HG03378 (cell line): Measurements from ENCODE around the gene LBP.
"Not testable (repeated sequence)": the region's sequence is repeated elsewhere in the genome, so short reads cannot be mapped to it uniquely, and the experiment has no call there.

Experiments
- ATAC-seq: cut with Tn5 transposase; IDR thresholded peaks from one replicate; pipeline ENCODE4 v1.9.1; 2021; ENCODE audit warnings: mild to moderate bottlenecking, moderate library complexity; ENCODE audit not compliant: unreplicated experiment

LBP gene

DNA sequence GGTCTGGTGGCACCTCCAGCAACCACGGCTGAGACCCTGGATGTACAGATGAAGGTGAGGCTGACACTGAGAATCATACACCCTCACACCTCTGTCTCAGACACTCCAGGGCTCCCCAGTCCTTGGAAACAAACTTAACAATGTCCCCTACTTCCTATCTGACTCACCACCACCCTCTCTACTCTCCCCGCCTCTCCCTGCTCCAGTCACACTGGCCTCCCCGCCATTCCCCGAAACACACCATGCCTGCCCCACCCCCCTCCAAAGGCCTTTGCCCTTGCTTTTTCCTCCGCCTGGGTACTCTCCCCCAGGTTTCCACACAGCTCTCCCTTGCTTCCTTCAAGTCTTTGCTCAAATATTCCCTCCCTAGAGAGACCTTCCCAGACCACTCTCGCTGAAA is 26.1 kb upstream of the LBP start:
- ATAC-seq = no peak

GRCh38 chr20:38321959-38322598 is 24.2 kb upstream of the LBP start:
- no peak for ATAC-seq

DNA sequence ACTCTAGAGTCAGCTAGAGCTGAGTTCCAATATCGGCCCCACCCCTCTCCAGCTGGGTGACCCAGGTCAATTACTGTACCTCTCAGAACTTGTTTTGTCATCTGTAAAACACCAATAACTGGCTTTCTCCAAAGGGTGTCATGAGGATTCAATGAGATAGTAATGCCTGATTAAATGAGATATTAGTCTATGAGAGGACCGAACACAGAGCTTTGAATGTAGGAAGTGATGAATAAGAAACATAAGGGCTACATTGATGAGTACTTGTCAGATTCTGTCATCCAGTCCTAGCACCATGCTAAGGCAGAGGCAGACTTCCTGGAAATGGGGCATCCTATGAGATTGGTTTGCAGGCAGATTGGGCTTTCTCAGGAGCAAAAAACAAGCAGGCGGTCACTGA is 22.1 kb upstream of the LBP start:
- ATAC-seq = no peak

DNA sequence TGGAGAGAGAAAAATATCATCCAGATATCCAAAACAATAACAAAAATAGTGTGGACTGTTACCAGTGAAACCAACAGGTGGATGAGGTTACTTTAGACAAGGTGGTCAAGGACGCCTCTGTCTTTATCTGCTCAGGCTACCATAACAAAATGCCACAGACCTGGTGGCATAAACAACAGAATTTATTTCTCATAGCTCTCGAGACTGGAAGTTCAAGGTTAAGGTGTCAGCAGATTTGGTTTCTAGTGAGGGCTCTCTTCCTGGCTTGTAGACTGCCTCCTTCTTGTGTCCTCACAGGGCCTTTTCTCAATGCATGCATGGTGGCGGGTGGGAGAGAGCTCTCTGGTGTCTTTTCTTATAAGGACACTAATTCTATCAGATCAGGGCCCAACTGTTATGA is 21.1 kb upstream of the LBP start:
- ATAC-seq = no peak

DNA sequence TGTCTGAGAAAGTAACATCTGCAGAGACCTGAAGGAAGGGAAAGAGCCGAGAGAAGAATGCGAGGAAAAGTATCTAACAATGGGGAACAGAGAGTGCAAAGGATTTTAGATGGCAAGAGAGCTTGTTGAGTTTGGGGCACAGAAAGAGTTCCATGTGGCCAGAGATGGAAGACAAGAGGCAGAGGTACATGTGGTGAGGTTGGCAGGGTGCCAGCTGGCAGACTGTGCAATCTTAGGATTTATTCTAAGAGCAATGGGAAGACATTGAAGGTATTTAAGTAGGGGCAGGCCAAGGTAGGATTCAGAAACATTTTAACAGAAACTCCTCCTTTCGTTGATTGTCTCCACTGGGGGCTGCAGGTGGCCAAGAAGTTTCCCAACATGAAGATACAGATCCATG is 20.4 kb upstream of the LBP start:
- no peak for ATAC-seq

- no peak for ATAC-seq
Measured at GRCh38 chr20:38326309-38326708, 20.0 kb upstream of the LBP start.

DNA sequence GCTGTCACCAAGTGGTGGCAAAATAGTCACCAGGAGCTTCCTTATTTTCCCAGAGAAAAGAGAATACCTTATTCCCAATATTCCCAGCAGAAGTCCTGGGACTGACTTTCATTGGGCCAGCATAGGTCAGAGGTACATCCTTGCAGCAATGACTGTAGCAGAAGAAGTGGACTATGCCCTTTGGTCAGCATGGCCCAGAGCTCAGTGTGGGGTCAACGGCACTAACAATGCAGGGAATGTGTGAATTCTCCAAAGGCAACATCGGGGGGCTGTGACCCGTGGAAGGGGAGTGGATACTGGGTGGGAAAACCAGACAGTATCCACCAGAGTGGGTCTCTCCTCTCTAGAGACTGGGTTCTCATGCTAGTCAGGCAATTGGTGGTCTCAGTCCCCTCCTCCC is 15.6 kb upstream of the LBP start:
- ATAC-seq = no peak

GRCh38 chr20:38331245-38331644 is 15.0 kb upstream of the LBP start:
- no peak for ATAC-seq

- ATAC-seq = no peak
Measured at GRCh38 chr20:38331814-38332213, 14.5 kb upstream of the LBP start.

GRCh38 chr20:38334016-38334415 is 12.3 kb upstream of the LBP start:
- ATAC-seq = no peak

DNA sequence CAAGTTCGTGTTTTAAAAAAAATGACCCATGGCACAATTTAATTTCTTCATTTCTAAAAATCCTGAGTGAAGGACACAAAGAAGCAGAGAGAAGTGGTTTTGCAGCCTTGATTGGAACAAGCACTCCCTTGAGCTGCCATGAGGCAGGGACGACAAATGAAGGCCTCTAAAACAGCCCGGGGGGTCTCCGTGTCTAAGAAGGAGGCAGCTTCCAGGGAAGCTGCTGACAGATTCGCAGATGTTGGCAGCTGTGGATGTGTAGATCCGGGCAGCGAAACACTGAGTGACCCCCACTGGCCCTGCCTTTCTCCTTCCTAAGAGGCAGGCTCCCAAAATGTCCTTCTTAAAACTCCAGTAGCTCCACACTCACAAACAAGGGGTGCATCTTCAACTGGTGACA is 9.6 kb upstream of the LBP start:
- ATAC-seq = no peak

- no peak for ATAC-seq
Measured at GRCh38 chr20:38337561-38338140, 8.6 kb upstream of the LBP start.

DNA sequence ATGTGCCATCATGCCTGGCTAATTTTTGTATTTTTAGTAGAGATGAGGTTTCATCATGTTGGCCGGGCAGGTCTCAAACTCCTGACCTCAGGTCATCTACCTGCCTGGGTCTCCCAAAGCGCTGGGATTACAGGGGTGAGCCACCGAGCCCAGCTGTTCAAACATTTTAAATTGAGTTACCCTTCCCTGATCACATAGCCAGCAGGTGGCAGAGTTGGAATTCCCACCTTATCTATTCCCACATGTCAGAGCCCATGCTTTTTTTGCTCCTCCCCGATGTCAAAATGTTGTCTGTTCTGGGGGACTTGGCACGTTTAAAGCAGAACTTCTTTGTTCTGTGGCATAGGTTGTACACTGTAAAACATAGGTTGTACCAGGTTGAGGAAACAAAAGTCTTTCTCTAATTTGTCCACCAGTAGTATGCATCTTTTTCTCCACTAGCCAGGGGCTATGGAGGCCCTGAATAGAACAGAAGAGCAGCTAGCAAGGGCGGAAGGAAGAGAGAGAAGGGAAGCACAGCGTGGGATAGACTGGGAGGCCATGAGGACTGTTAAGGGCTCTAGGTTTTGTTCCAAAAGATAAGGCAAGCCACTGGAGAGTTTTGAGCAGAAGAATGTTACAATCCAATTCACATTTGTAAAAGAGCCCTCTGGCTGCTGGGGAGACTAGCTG is 7.3 kb upstream of the LBP start:
- ATAC-seq = no peak

DNA sequence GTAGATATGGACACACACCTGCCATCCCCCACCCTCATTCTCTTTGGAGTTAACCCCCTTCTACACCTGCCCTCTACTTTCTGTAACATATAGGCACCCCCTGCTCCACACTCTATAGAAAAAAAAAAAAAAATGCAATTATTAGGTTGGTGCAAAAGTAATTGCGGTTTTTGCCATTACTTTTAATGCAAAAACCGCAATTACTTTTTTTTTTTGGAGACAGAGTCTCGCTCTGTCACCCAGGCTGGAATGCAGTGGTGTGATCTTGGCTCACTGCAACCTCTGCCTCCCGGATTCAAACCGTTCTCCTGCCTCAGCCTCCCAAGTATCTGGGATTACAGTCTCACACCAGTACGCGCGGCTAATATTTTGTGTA is 6.8 kb upstream of the LBP start:
- ATAC-seq = not testable (repeated sequence)

DNA sequence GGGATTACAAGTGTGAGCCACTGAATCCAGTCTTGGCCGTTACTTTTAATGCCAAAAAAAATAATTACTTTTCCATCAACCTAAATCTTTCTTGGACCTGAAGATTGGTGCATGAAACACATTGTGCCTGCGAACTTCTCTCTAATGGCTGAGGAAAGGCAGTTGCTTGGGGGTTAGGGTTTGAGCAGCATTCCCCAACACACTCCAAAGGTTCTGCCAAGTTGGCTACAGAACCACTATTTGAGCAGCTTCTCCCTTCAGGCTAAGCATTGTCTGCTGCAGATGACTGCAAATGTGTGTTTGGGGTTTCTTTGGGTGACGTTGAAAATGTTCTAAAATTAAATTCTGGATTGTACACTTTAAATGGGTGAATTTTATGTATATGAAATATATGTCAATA is 6.3 kb upstream of the LBP start:
- no peak for ATAC-seq

DNA sequence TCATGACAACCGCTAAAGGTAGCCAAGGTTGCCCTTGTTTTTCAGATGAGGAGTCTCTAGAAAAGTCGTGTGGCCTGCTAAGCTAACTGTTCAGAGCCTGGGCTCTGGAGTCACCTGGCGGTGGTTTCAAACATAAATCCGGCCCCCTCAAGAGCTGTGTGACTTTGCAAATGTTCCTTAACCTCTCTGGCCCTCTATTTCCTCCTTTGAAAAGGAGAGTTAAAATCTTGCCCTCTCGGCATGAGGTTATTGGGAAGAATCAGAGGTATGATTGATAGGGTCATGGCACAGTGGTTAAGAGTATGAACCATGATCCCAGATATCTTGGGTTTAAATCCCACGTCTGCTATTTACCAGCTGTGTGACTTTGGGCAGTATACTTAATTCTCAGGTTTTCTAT is 5.6 kb upstream of the LBP start:
- no peak for ATAC-seq

DNA sequence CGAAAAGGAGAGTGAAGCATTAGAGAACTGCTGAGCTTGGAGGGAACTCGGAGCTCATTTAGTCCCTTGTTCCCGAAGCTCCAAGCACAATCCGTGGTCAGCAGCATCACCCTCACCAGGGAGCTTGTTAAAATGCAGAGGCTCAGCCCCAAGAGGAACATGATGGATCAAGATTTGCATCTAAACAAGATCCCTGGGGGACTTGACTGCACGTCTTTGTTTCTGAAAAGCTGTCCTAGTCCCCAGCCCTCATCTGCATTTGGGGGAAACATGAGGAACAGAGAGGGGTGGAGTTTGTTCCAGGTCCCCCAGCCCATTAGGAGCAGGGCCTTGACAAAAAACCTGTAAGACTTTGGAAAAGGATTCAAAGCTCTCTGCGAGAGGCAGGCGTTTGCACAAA is 4.1 kb upstream of the LBP start:
- ATAC-seq = no peak

GRCh38 chr20:38342713-38343310 is 3.5 kb upstream of the LBP start:
- ATAC-seq = no peak

- ATAC-seq = no peak
Measured at GRCh38 chr20:38343311-38344106, 2.8 kb upstream of the LBP start.

- ATAC-seq = no peak
Measured at GRCh38 chr20:38344107-38344701, 2.1 kb upstream of the LBP start.

GRCh38 chr20:38345643-38346042 is 639 bp upstream of the LBP start:
- no peak for ATAC-seq
